ENCODE measurements around the gene SFRP5.

SFRP5 gene

DNA sequence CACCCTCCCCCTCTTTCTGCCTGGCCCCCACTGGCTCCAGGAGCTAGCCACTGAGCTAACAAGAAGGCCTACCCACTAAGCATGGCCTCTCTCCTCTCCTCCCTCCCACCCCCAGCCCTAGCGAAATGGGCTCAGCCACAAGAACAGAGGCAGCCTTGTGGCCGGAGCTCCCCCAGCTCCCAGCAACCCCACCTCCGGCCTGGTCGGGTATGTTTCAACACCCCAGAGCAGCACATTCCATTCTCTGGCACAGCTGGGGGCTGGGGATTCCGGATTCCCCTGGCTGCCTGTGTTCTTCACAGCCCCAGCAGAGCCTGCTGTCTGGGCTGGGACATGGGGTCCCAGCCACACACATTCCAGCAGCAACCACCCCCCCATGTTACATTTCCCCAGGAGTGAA lies 9.0 kb downstream of the SFRP5 start:
- Histone ChIP-seq H4K20me1 (ENCODE audit: insufficient read depth) (no peaks in the 10 kb centered on the region), H3K27ac (no peak overlapping the region), H3K4me3 (IDR thresholded peaks at IDR 0.05; ENCODE audit: insufficient read depth, low read depth, low read length) (no peak overlapping the region), H3K4me1 (ENCODE audit: low read depth, poor library complexity, severe bottlenecking) (peaks cover 3% of the 10 kb centered on the region), H3K36me3 (ENCODE audit: insufficient read depth) (no peaks in the 10 kb centered on the region), H3K79me2 (ENCODE audit: insufficient read depth, low read depth) (no peaks in the 10 kb centered on the region), H2AFZ (ENCODE audit: low read depth) (no peak overlapping the region), H3K4me2 (no peak overlapping the region), H3K9ac (no peak overlapping the region), H3K27me3 (ENCODE audit: insufficient read depth, low read depth) (no peaks in the 10 kb centered on the region)
- TF ChIP-seq, protein P1, sequence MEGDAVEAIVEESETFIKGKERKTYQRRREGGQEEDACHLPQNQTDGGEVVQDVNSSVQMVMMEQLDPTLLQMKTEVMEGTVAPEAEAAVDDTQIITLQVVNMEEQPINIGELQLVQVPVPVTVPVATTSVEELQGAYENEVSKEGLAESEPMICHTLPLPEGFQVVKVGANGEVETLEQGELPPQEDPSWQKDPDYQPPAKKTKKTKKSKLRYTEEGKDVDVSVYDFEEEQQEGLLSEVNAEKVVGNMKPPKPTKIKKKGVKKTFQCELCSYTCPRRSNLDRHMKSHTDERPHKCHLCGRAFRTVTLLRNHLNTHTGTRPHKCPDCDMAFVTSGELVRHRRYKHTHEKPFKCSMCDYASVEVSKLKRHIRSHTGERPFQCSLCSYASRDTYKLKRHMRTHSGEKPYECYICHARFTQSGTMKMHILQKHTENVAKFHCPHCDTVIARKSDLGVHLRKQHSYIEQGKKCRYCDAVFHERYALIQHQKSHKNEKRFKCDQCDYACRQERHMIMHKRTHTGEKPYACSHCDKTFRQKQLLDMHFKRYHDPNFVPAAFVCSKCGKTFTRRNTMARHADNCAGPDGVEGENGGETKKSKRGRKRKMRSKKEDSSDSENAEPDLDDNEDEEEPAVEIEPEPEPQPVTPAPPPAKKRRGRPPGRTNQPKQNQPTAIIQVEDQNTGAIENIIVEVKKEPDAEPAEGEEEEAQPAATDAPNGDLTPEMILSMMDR (conservative IDR thresholded peaks at IDR 0.05; ENCODE audit: low read depth, low read length): no peak

DNA sequence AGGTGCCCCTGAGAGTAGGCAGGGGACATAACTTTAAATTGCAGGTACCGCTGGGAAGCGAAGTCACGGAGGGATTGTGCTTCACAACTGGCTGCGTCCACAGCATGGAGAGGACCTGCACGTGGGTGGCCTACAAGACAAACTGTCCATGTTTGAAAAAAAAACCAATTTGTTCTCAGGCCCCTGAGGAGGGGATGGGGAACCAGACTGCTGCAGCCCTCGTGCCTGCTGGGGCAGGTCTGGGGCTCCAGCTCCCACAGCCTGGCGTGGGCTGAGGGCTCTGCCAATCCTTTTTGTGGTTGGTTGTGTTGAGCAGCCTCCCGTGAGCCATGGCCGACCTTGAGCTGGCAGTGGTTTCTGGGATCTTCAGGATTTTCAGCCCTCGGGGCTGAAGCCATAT lies 9.7 kb downstream of the SFRP5 start:
- no peak overlapping the region for H3K4me3 ChIP-seq (IDR thresholded peaks at IDR 0.05; ENCODE audit: insufficient read depth, low read depth, low read length)
- no peaks in the 10 kb centered on the region for H4K20me1 ChIP-seq (ENCODE audit: insufficient read depth)
- peaks cover 3% of the 10 kb centered on the region for H3K4me1 ChIP-seq (ENCODE audit: low read depth, poor library complexity, severe bottlenecking)
- H3K27ac ChIP-seq: no peak overlapping the region
- no peaks in the 10 kb centered on the region for H3K79me2 ChIP-seq (ENCODE audit: insufficient read depth, low read depth)
- no peaks in the 10 kb centered on the region for H3K36me3 ChIP-seq (ENCODE audit: insufficient read depth)
- H3K27me3 ChIP-seq (ENCODE audit: insufficient read depth, low read depth): no peaks in the 10 kb centered on the region
- no peak overlapping the region for H2AFZ ChIP-seq (ENCODE audit: low read depth)
- TF ChIP-seq, protein P1 (conservative IDR thresholded peaks at IDR 0.05; ENCODE audit: low read depth, low read length): no peak
- H3K4me2 ChIP-seq: no peak overlapping the region
- no peak overlapping the region for H3K9ac ChIP-seq

DNA sequence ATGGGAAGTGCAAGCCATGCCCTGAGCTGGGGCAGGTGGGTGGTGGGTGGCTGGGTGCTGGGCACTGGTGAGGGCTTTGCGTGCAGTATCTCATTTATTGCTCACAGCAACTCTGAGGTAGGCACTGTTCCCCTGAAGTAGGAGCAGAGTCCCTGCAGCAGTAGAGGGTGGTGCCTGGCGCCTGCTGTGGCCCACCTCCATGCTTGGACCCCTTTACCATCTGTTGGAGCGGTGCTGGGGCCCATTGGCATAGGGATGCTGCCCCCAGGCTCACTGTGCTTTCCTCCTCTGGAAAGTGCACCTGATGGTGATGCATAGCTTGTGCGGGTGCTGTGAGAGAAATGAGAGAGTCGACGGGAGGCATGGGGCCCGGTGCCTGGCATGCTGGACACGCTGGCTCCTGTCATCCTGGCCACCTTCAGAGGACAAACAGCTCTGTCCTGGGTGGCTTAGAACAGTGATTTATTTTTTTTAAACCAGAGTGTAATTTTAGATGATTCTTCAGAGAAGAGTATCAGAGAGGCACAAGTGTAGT lies 10.4 kb downstream of the SFRP5 start:
- no peaks in the 10 kb centered on the region for H3K79me2 ChIP-seq (ENCODE audit: insufficient read depth, low read depth)
- no peak overlapping the region for H3K27ac ChIP-seq
- H3K9ac ChIP-seq: no peak overlapping the region
- no peak overlapping the region for H3K4me2 ChIP-seq
- TF ChIP-seq, protein P1 (conservative IDR thresholded peaks at IDR 0.05; ENCODE audit: low read depth, low read length): no peak
- H3K4me3 ChIP-seq (IDR thresholded peaks at IDR 0.05; ENCODE audit: insufficient read depth, low read depth, low read length): no peak overlapping the region
- no peaks in the 10 kb centered on the region for H3K36me3 ChIP-seq (ENCODE audit: insufficient read depth)
- no peaks in the 10 kb centered on the region for H4K20me1 ChIP-seq (ENCODE audit: insufficient read depth)
- no peak overlapping the region for H2AFZ ChIP-seq (ENCODE audit: low read depth)
- H3K27me3 ChIP-seq (ENCODE audit: insufficient read depth, low read depth): no peaks in the 10 kb centered on the region
- peaks cover 3% of the 10 kb centered on the region for H3K4me1 ChIP-seq (ENCODE audit: low read depth, poor library complexity, severe bottlenecking)

DNA sequence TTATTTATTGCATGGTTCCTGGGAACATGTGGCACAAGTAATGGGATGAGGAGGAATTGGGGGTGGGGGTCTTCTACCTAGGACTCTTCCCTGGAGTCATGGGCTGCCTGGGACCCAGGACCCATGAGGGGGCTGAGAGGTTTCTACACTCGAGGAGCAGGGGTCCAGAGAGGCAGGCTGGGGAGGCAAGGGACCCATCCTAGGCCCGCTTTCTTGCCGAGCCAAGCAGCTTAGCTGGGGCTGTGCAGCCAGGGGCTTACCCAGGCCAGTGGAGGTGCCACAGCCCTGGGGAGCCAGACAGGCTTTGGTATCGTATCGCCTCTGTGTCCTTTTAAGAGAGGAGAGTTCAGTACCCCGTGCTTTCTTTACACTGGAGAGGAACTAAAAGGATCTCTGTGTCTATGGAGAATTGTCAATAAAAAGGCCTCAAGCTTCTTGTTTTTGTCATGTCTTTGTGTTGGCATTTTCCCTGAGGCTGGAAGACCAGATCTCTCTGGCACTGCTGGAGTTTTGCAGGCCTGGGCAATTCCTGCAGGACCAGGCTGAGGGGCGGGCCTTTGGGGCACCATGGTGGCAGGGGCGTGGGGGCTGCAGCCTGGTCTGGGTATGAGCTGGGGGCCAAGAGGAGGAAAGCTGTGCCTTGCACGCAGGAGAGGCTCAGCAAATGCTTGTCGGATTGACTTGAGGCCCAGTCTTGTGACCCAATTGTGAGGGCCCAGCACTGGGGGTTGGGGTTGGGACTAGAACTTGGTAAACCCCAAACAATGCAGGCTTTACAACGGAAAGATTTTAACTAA lies 11.1 kb downstream of the SFRP5 start:
- Histone ChIP-seq H3K9ac (no peak overlapping the region), H3K4me2 (no peak overlapping the region), H3K79me2 (ENCODE audit: insufficient read depth, low read depth) (no peaks in the 10 kb centered on the region), H2AFZ (ENCODE audit: low read depth) (no peak overlapping the region), H4K20me1 (ENCODE audit: insufficient read depth) (no peaks in the 10 kb centered on the region), H3K27ac (no peak overlapping the region), H3K4me3 (IDR thresholded peaks at IDR 0.05; ENCODE audit: insufficient read depth, low read depth, low read length) (no peak overlapping the region), H3K27me3 (ENCODE audit: insufficient read depth, low read depth) (no peaks in the 10 kb centered on the region), H3K4me1 (ENCODE audit: low read depth, poor library complexity, severe bottlenecking) (peaks cover 3% of the 10 kb centered on the region), H3K36me3 (ENCODE audit: insufficient read depth) (no peaks in the 10 kb centered on the region)
- TF ChIP-seq, protein P1 (conservative IDR thresholded peaks at IDR 0.05; ENCODE audit: low read depth, low read length): no peak

Data from KMS-11 (cell line).